NT2/D1 (cell line): ENCODE data around the gene GPR150.

Experiments
- DNase-seq: peaks from one replicate; pipeline ENCODE4 v3.0.0-alpha.2; 2011; ENCODE audit warnings: low read depth, low spot score
- H3K27me3 ChIP-seq: 2 replicates; pipeline ENCODE4 v1.6.0; 2011; ENCODE audit warnings: mild to moderate bottlenecking; ENCODE audit not compliant: insufficient read length, insufficient read depth
- H3K36me3 ChIP-seq: 2 replicates; pipeline ENCODE4 v1.6.1; 2011; ENCODE audit warnings: mild to moderate bottlenecking, low read length, mixed read lengths; ENCODE audit not compliant: insufficient read depth, insufficient read length
- H3K4me1 ChIP-seq: 2 replicates; pipeline ENCODE4 v1.5.1; 2011; ENCODE audit not compliant: insufficient read depth, insufficient read length
- H3K4me3 ChIP-seq: 2 replicates; pipeline ENCODE4 v1.5.1; 2011; ENCODE audit warnings: low read depth; ENCODE audit not compliant: insufficient read length
- H3K9ac ChIP-seq: 2 replicates; pipeline ENCODE4 v1.6.0; 2011; ENCODE audit warnings: low read depth; ENCODE audit not compliant: insufficient read length
- H3K9me3 ChIP-seq: 2 replicates; pipeline ENCODE4 v1.5.1; 2011; ENCODE audit warnings: mild to moderate bottlenecking, low read length; ENCODE audit not compliant: insufficient read depth
- SUZ12 ChIP-seq: IDR thresholded peaks from 2 replicates; pipeline ENCODE4 v1.6.1; 2011; ENCODE audit not compliant: insufficient read length, insufficient read depth; ENCODE audit errors: extremely low read depth
- YY1 ChIP-seq: IDR thresholded peaks from 2 replicates; pipeline ENCODE4 v1.6.1; 2011; ENCODE audit not compliant: insufficient read length, insufficient read depth
- ZNF274 ChIP-seq: IDR thresholded peaks from 2 replicates; pipeline ENCODE4 v1.6.1; 2011; ENCODE audit warnings: mild to moderate bottlenecking, low read depth, low read length

Gene GPR150

GRCh38 chr5:95620030-95620869 is at the start of gene GPR150:
GPR150 (plus strand) TSS chr5:95620087; CDS start chr5:95620276, 189 bp downstream.
- Histone ChIP-seq H3K27me3 (no peaks in the 10 kb centered on the region), H3K4me1 (no peaks in the 10 kb centered on the region), H3K36me3 (no peaks in the 10 kb centered on the region), H3K4me3 (no peak within 1 kb of the TSS), H3K9ac (no peak within 1 kb of the TSS), H3K9me3 (no peaks in the 10 kb centered on the region)
- no peak for DNase-seq
- no peak for TF ChIP-seq ZNF274
- no peak for TF ChIP-seq SUZ12
- no peak for TF ChIP-seq YY1

DNA sequence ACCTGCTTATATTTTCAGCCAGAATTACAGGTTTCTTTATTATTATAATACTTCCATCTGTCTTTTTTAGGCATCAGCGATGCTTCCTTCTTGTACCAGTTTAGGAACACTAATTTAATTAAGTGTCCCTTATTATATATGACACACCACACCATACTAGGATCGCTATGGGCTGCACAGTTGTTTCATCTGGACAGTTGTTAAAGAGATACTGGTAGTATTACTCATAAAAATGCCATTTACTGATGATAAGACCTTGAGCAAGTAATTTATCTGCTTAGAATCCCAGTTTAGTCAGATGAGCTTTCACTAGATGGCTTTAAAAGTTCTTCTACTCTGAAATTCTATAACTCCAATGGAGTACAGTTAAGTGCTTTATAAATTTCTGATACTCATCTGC is 47.9 kb upstream of the GPR150 start:
- DNase-seq = no peak

DNA sequence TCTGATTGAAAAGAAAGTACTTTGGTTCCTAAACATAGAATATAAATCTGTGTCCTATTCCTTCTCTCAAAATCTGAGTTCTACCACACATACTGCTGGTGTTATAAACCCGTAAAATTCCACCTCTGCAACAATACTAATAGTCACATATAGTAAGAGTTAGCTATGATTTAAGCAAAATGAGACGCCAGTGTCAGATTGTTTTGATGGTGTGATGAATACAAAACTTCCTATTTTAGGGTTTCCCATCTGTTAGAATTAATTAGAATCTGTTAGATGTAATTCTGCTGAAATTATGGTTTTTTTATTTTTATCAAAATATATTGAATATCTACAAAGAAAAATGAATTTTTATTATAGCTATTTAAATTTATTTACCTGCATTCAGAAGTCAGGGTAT is 38.3 kb upstream of the GPR150 start:
- no peak for TF ChIP-seq ZNF274
- TF ChIP-seq SUZ12 = no peak
- no peak for TF ChIP-seq YY1
- Histone ChIP-seq H3K4me3 (no peak overlapping the region), H3K9ac (no peak overlapping the region), H3K9me3 (no peaks in the 10 kb centered on the region), H3K4me1 (no peaks in the 10 kb centered on the region), H3K27me3 (no peaks in the 10 kb centered on the region), H3K36me3 (peaks cover 3% of the 10 kb centered on the region)
- DNase-seq = no peak

More for the DNA sequence above, 47.9 kb upstream of the GPR150 start:
- peaks cover 9% of the 10 kb centered on the region for H3K36me3 ChIP-seq
- no peak overlapping the region for H3K9ac ChIP-seq
- TF ChIP-seq YY1 (no peak), SUZ12 (no peak), ZNF274 (no peak)
- no peaks in the 10 kb centered on the region for H3K27me3 ChIP-seq
- H3K4me1 ChIP-seq = no peaks in the 10 kb centered on the region
- no peak overlapping the region for H3K4me3 ChIP-seq
- no peaks in the 10 kb centered on the region for H3K9me3 ChIP-seq

- Histone ChIP-seq H3K4me1 (no peaks in the 10 kb centered on the region), H3K36me3 (peaks cover 3% of the 10 kb centered on the region), H3K4me3 (no peak overlapping the region), H3K27me3 (no peaks in the 10 kb centered on the region), H3K9ac (no peak overlapping the region), H3K9me3 (no peaks in the 10 kb centered on the region)
- TF ChIP-seq SUZ12 (no peak), YY1 (no peak), ZNF274 (no peak)
- DNase-seq = no peak
Measured at GRCh38 chr5:95583992-95584391, 35.9 kb upstream of the GPR150 start.

DNA sequence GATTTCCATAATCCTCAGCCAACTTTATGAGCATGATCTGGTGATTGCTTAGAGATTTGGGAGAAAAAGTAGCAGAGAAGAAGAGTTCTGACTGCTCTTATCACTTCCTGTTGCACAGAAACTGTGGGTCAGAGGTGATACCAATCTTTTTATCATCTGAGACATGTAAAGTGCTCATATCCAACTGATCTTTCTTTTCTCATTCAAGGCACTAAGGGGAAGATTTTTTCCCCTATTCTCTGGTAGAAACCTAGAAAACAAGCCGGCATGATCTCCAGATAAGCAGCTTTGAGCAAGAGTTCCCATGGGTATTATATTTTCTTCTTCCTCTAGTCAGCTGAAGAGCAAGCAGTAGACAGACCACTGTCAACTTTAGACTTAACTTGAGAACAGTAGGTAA is 29.0 kb upstream of the GPR150 start:
- no peak overlapping the region for H3K9ac ChIP-seq
- no peak for DNase-seq
- no peaks in the 10 kb centered on the region for H3K27me3 ChIP-seq
- H3K4me3 ChIP-seq = no peak overlapping the region
- TF ChIP-seq YY1 (no peak), SUZ12 (no peak), ZNF274 (no peak)
- H3K9me3 ChIP-seq = no peaks in the 10 kb centered on the region
- H3K36me3 ChIP-seq = no peaks in the 10 kb centered on the region
- no peaks in the 10 kb centered on the region for H3K4me1 ChIP-seq

DNA sequence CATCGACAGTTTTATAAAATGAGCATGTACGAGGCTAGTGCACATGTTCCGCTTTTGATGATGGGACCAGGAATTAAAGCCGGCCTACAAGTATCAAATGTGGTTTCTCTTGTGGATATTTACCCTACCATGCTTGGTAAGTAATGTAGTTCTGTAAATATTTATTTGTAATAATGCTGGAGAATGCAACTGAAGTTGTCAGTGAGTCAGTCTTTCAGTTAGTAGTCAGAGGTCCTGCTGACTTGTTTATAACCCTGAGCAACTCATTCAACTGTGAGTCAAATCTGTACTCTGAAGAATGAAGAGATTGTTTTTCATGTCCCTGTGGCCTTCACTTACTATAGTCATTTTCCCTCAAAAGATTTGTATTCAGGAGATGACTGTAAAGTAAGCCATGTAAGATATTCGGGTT is 28.4 kb upstream of the GPR150 start:
- TF ChIP-seq ZNF274 (no peak), SUZ12 (no peak), YY1 (no peak)
- no peaks in the 10 kb centered on the region for H3K9me3 ChIP-seq
- DNase-seq = no peak

GRCh38 chr5:95595289-95595931 is 24.5 kb upstream of the GPR150 start:
- Histone ChIP-seq H3K9ac (no peak overlapping the region), H3K36me3 (no peaks in the 10 kb centered on the region), H3K27me3 (no peaks in the 10 kb centered on the region), H3K4me1 (no peaks in the 10 kb centered on the region), H3K9me3 (no peaks in the 10 kb centered on the region), H3K4me3 (no peak overlapping the region)
- DNase-seq = no peak
- TF ChIP-seq ZNF274 (no peak), SUZ12 (no peak), YY1 (no peak)

More for the DNA sequence above, 28.4 kb upstream of the GPR150 start:
- Histone ChIP-seq H3K4me3 (no peak overlapping the region), H3K9ac (no peak overlapping the region), H3K4me1 (no peaks in the 10 kb centered on the region), H3K27me3 (no peaks in the 10 kb centered on the region), H3K36me3 (no peaks in the 10 kb centered on the region)
